DMS153 treated with DMSO at 0.1 percent for 48 hours (cell line): ENCODE data around the gene SEMA4D.
A peak's percentile ranks its signal among the peaks of the same experiment; 100 is the strongest.

Experiments
- DNase-seq: peaks from one replicate; lab custom pipeline; 2025; ENCODE audit not compliant: unreplicated experiment; lab: John Stamatoyannopoulos, UW

The SEMA4D gene

GRCh38 chr9:89388868-89389177, 109.1 kb downstream of the SEMA4D start:
- DNase-seq = no peak

GRCh38 chr9:89388084-89388867, 109.6 kb downstream of the SEMA4D start:
- no peak for DNase-seq

- DNase-seq = no peak
Measured at GRCh38 chr9:89387197-89387849, 110.6 kb downstream of the SEMA4D start.

GRCh38 chr9:89386797-89387196, 111.1 kb downstream of the SEMA4D start:
- no peak for DNase-seq

- DNase-seq = no peak
Measured at GRCh38 chr9:89386206-89386605, 111.7 kb downstream of the SEMA4D start.

GRCh38 chr9:89384783-89385182, 113.1 kb downstream of the SEMA4D start:
- DNase-seq = no peak

- DNase-seq = no peak
Measured at GRCh38 chr9:89383721-89384300, 114.1 kb downstream of the SEMA4D start.

- no peak for DNase-seq
Measured at GRCh38 chr9:89383030-89383720, 114.7 kb downstream of the SEMA4D start.

GRCh38 chr9:89382026-89382986, 115.6 kb downstream of the SEMA4D start:
- DNase-seq = no peak

GRCh38 chr9:89381308-89381609, 116.7 kb downstream of the SEMA4D start:
- no peak for DNase-seq

GRCh38 chr9:89380437-89381307, 117.2 kb downstream of the SEMA4D start:
- DNase-seq = no peak

- no peak for DNase-seq
Measured at GRCh38 chr9:89379508-89380115, 118.3 kb downstream of the SEMA4D start.

- DNase-seq = no peak
Measured at GRCh38 chr9:89379031-89379430, 118.9 kb downstream of the SEMA4D start.

GRCh38 chr9:89378541-89378940, 119.4 kb downstream of the SEMA4D start:
- no peak for DNase-seq

- DNase-seq = no peak
Measured at GRCh38 chr9:89377411-89377810, 120.5 kb downstream of the SEMA4D start.

- DNase-seq = no peak
Measured at GRCh38 chr9:89376741-89377351, 121.1 kb downstream of the SEMA4D start.

- no peak for DNase-seq
Measured at GRCh38 chr9:89376286-89376685, 121.6 kb downstream of the SEMA4D start.

- peak; percentile 8 for DNase-seq
Measured at GRCh38 chr9:89375191-89375760, 122.6 kb downstream of the SEMA4D start.

- no peak for DNase-seq
Measured at GRCh38 chr9:89374176-89374575, 123.7 kb downstream of the SEMA4D start.
